Adrenal gland (tissue), 5 donors: ENCODE data around the gene MAML3.

ENCODE experiments used
- CTCF ChIP-seq, 6 experiments: fragments of 450-650 bp in 4 of 6; fragments of 200-600 bp in 2 of 6; sonication (generic) in 1 of 6; IDR thresholded peaks; 1 replicate in 5 of 6; 2 replicates in 1 of 6; pipeline versions ENCODE4 v1.5.1 to v1.8.0; 2016 to 2021; ENCODE audit warnings: antibody characterized with exemption in 6 of 6, mild to moderate bottlenecking in 2 of 6, moderate library complexity in 1 of 6
- POLR2A ChIP-seq, 2 donors: fragments of 450-650 bp; IDR thresholded peaks; one replicate each; pipeline ENCODE4 v1.6.1; 2017; ENCODE audit warnings: antibody characterized with exemption in 2 of 2, mild to moderate bottlenecking in 2 of 2, moderate library complexity in 1 of 2
- donor health status: DM: no; HTN: no; CAD: no.

- TF ChIP-seq POLR2A (IDR thresholded peaks at IDR 0.05) (no peak), CTCF (IDR thresholded peaks at IDR 0.05) (no peak)
These were observed 385.6 kb downstream of the MAML3 start for GRCh38 chr4:139768366-139768765.
